ENCODE measurements around the gene CTRB2. TPM values are rescaled to one million over a fixed set of nuclear protein-coding genes. Genes with fewer than 3 reads are reported as not detected.

The CTRB2 gene
- total RNA-seq: not detected in 2 replicates

- Mint-ChIP-seq H3K9me3 (no peaks in the 10 kb centered on the region), H3K27ac (no peak within 1 kb of the TSS), H3K4me3 (no peak within 1 kb of the TSS), H3K4me1 (ENCODE audit: low read depth) (no peaks in the 10 kb centered on the region), H3K27me3 (ENCODE audit: insufficient read depth) (peaks cover 2% of the 10 kb centered on the region), H3K36me3 (ENCODE audit: low read depth) (no peaks in the 10 kb centered on the region)
- intact Hi-C loops (cut with micrococcal nuclease): no loop called here
- no peak for DNase-seq (ENCODE audit: low spot score)
These were observed at the start of gene CTRB2 for GRCh38 chr16:75206749-75207451. Gene CTRB2, minus strand, starts transcription at chr16:75207161. Its CDS starts 20 bp downstream, at chr16:75207141.

- intact Hi-C loops (cut with micrococcal nuclease): no loop called here
- H3K27ac Mint-ChIP-seq: no peak overlapping the region
- no peak for DNase-seq (ENCODE audit: low spot score)
These were observed 49.2 kb upstream of the CTRB2 start for GRCh38 chr16:75256059-75256571.

GRCh38 chr16:75254359-75254837, 47.4 kb upstream of the CTRB2 start:
- DNase-seq (ENCODE audit: low spot score): no peak
- no peak overlapping the region for H3K4me3 Mint-ChIP-seq
- no peaks in the 10 kb centered on the region for H3K4me1 Mint-ChIP-seq (ENCODE audit: low read depth)
- H3K9me3 Mint-ChIP-seq: no peaks in the 10 kb centered on the region
- no peak overlapping the region for H3K27ac Mint-ChIP-seq
- intact Hi-C loops (cut with micrococcal nuclease): no loop called here
- no peaks in the 10 kb centered on the region for H3K36me3 Mint-ChIP-seq (ENCODE audit: low read depth)
- peaks cover 26% of the 10 kb centered on the region for H3K27me3 Mint-ChIP-seq (ENCODE audit: insufficient read depth)

More at GRCh38 chr16:75256059-75256571, 49.2 kb upstream of the CTRB2 start:
- Mint-ChIP-seq H3K27me3 (ENCODE audit: insufficient read depth) (peaks cover 22% of the 10 kb centered on the region), H3K4me3 (no peak overlapping the region), H3K36me3 (ENCODE audit: low read depth) (no peaks in the 10 kb centered on the region), H3K4me1 (ENCODE audit: low read depth) (no peaks in the 10 kb centered on the region), H3K9me3 (no peaks in the 10 kb centered on the region)

GRCh38 chr16:75252946-75253911, 46.3 kb upstream of the CTRB2 start:
- no peak for DNase-seq (ENCODE audit: low spot score)
- Mint-ChIP-seq H3K9me3 (no peaks in the 10 kb centered on the region), H3K36me3 (ENCODE audit: low read depth) (no peaks in the 10 kb centered on the region), H3K27ac (no peak overlapping the region), H3K27me3 (ENCODE audit: insufficient read depth) (peaks cover 27% of the 10 kb centered on the region), H3K4me1 (ENCODE audit: low read depth) (no peaks in the 10 kb centered on the region), H3K4me3 (no peak overlapping the region)
- intact Hi-C loops (cut with micrococcal nuclease): no loop called here

- no peak overlapping the region for H3K27ac Mint-ChIP-seq
- no peak overlapping the region for H3K4me3 Mint-ChIP-seq
- H3K4me1 Mint-ChIP-seq (ENCODE audit: low read depth): no peaks in the 10 kb centered on the region
- intact Hi-C loops (cut with micrococcal nuclease): no loop called here
- DNase-seq (ENCODE audit: low spot score): no peak
- H3K27me3 Mint-ChIP-seq (ENCODE audit: insufficient read depth): peaks cover 32% of the 10 kb centered on the region
- H3K9me3 Mint-ChIP-seq: no peaks in the 10 kb centered on the region
- H3K36me3 Mint-ChIP-seq (ENCODE audit: low read depth): no peaks in the 10 kb centered on the region
These were observed 45.3 kb upstream of the CTRB2 start for GRCh38 chr16:75252049-75252864.

GRCh38 chr16:75251280-75252048, 44.5 kb upstream of the CTRB2 start, which contains the start of gene BCAR1:
Gene BCAR1, minus strand, starts transcription at chr16:75251624. Its CDS starts 142 bp downstream, at chr16:75251482.
- intact Hi-C loops (cut with micrococcal nuclease): no loop called here
- Mint-ChIP-seq H3K4me3 (no peak within 1 kb of the TSS), H3K27me3 (ENCODE audit: insufficient read depth) (peaks cover 32% of the 10 kb centered on the region), H3K36me3 (ENCODE audit: low read depth) (no peaks in the 10 kb centered on the region), H3K27ac (no peak within 1 kb of the TSS), H3K4me1 (ENCODE audit: low read depth) (no peaks in the 10 kb centered on the region), H3K9me3 (no peaks in the 10 kb centered on the region)
- no peak for DNase-seq (ENCODE audit: low spot score)

GRCh38 chr16:75250809-75251279, 43.9 kb upstream of the CTRB2 start:
- DNase-seq (ENCODE audit: low spot score): no peak
- Mint-ChIP-seq H3K4me3 (no peak overlapping the region), H3K9me3 (no peaks in the 10 kb centered on the region), H3K27me3 (ENCODE audit: insufficient read depth) (peaks cover 32% of the 10 kb centered on the region), H3K36me3 (ENCODE audit: low read depth) (no peaks in the 10 kb centered on the region), H3K27ac (no peak overlapping the region), H3K4me1 (ENCODE audit: low read depth) (no peaks in the 10 kb centered on the region)
- intact Hi-C loops (cut with micrococcal nuclease): no loop called here

GRCh38 chr16:75250089-75250808, 43.3 kb upstream of the CTRB2 start:
- H3K4me3 Mint-ChIP-seq: no peak overlapping the region
- peaks cover 32% of the 10 kb centered on the region for H3K27me3 Mint-ChIP-seq (ENCODE audit: insufficient read depth)
- intact Hi-C loops (cut with micrococcal nuclease): no loop called here

GRCh38 chr16:75249441-75249840, 42.5 kb upstream of the CTRB2 start:
- intact Hi-C loops (cut with micrococcal nuclease): no loop called here
- Mint-ChIP-seq H3K36me3 (ENCODE audit: low read depth) (no peaks in the 10 kb centered on the region), H3K27me3 (ENCODE audit: insufficient read depth) (peaks cover 28% of the 10 kb centered on the region), H3K9me3 (no peaks in the 10 kb centered on the region), H3K27ac (no peak overlapping the region), H3K4me3 (no peak overlapping the region), H3K4me1 (ENCODE audit: low read depth) (no peaks in the 10 kb centered on the region)
- DNase-seq (ENCODE audit: low spot score): no peak

More at GRCh38 chr16:75250089-75250808, 43.3 kb upstream of the CTRB2 start:
- Mint-ChIP-seq H3K36me3 (ENCODE audit: low read depth) (no peaks in the 10 kb centered on the region), H3K4me1 (ENCODE audit: low read depth) (no peaks in the 10 kb centered on the region), H3K9me3 (no peaks in the 10 kb centered on the region), H3K27ac (no peak overlapping the region)
- DNase-seq (ENCODE audit: low spot score): no peak

- no peak for DNase-seq (ENCODE audit: low spot score)
- intact Hi-C loops (cut with micrococcal nuclease): no loop called here
- Mint-ChIP-seq H3K27me3 (ENCODE audit: insufficient read depth) (peaks cover 28% of the 10 kb centered on the region), H3K4me3 (no peak overlapping the region), H3K27ac (no peak overlapping the region), H3K4me1 (ENCODE audit: low read depth) (no peaks in the 10 kb centered on the region), H3K36me3 (ENCODE audit: low read depth) (no peaks in the 10 kb centered on the region), H3K9me3 (no peaks in the 10 kb centered on the region)
These were observed 41.8 kb upstream of the CTRB2 start for GRCh38 chr16:75248536-75249380.
